Endothelial cell (in vitro differentiated cells): ENCODE measurements around the gene CABP7. TPM values are rescaled to one million over a fixed set of nuclear protein-coding genes. Genes with fewer than 3 reads are reported as not detected.

Experiments
- DNase-seq: peaks from one replicate; pipeline ENCODE4 v3.0.0; 2021; ENCODE audit warnings: low spot score
- H3K27ac Mint-ChIP-seq: one replicate; pipeline ENCODE4 v1.8.0; 2021; ENCODE audit warnings: mixed read lengths, inconsistent platforms; ENCODE audit not compliant: unreplicated experiment
- H3K27me3 Mint-ChIP-seq: one replicate; pipeline ENCODE4 v1.8.0; 2021; ENCODE audit warnings: mild to moderate bottlenecking, moderate library complexity, mixed read lengths, inconsistent platforms; ENCODE audit not compliant: unreplicated experiment
- H3K36me3 Mint-ChIP-seq: one replicate; pipeline ENCODE4 v1.8.0; 2021; ENCODE audit warnings: mild to moderate bottlenecking, low read depth, mixed read lengths, inconsistent platforms; ENCODE audit not compliant: unreplicated experiment
- H3K4me1 Mint-ChIP-seq: one replicate; pipeline ENCODE4 v1.8.0; 2021; ENCODE audit warnings: mild to moderate bottlenecking, mixed read lengths, inconsistent platforms; ENCODE audit not compliant: unreplicated experiment
- H3K4me3 Mint-ChIP-seq: one replicate; pipeline ENCODE4 v1.8.0; 2021; ENCODE audit warnings: mild to moderate bottlenecking, mixed read lengths, inconsistent platforms; ENCODE audit not compliant: unreplicated experiment
- H3K9me3 Mint-ChIP-seq: one replicate; pipeline ENCODE4 v1.8.0; 2021; ENCODE audit warnings: mixed read lengths, inconsistent platforms; ENCODE audit not compliant: unreplicated experiment
- CTCF ChIP-seq: fragments of 200-600 bp; sonication (generic); IDR thresholded peaks from one replicate; pipeline ENCODE4 v1.5.0; 2021; ENCODE audit warnings: antibody characterized with exemption; ENCODE audit not compliant: unreplicated experiment
- total RNA-seq: library from RNA; stranded (reverse); fragmentation: NEBNext Ultra II Directional; extraction: Animal tissue kit (Norgen Biotek cat#: 25700); gene quantifications from one replicate; pipeline ENCODE4 v1.2.1, GENCODE V29; 2021; ENCODE audit not compliant: unreplicated experiment

Gene CABP7
- total RNA-seq, 1 donor from 2014 or later, result not detected

- no peak for TF ChIP-seq CTCF
- Mint-ChIP-seq H3K9me3 (no peaks in the 10 kb centered on the region), H3K27me3 (peaks cover 10% of the 10 kb centered on the region), H3K4me1 (no peaks in the 10 kb centered on the region), H3K36me3 (no peaks in the 10 kb centered on the region), H3K27ac (no peak overlapping the region), H3K4me3 (no peak overlapping the region)
- peak; percentile 91 for DNase-seq
These were observed 2.8 kb upstream of the CABP7 start for GRCh38 chr22:29716814-29717545.

GRCh38 chr22:29717789-29718188 lies 2.0 kb upstream of the CABP7 start:
- no peaks in the 10 kb centered on the region for H3K36me3 Mint-ChIP-seq
- DNase-seq, result no peak
- no peak overlapping the region for H3K27ac Mint-ChIP-seq
- H3K27me3 Mint-ChIP-seq, result peaks cover 12% of the 10 kb centered on the region
- H3K9me3 Mint-ChIP-seq, result no peaks in the 10 kb centered on the region
- TF ChIP-seq CTCF, result no peak
- no peak overlapping the region for H3K4me3 Mint-ChIP-seq
- no peaks in the 10 kb centered on the region for H3K4me1 Mint-ChIP-seq

- Mint-ChIP-seq H3K4me3 (no peak overlapping the region), H3K27me3 (peaks cover 14% of the 10 kb centered on the region), H3K36me3 (no peaks in the 10 kb centered on the region), H3K27ac (no peak overlapping the region), H3K4me1 (no peaks in the 10 kb centered on the region), H3K9me3 (no peaks in the 10 kb centered on the region)
- no peak for TF ChIP-seq CTCF
- DNase-seq, result no peak
These were observed 579 bp upstream of the CABP7 start for GRCh38 chr22:29718949-29719898.

GRCh38 chr22:29720811-29721323 lies 1.1 kb downstream of the CABP7 start:
- H3K9me3 Mint-ChIP-seq, result no peaks in the 10 kb centered on the region
- H3K27me3 Mint-ChIP-seq, result peaks cover 14% of the 10 kb centered on the region
- DNase-seq, result no peak
- no peak for TF ChIP-seq CTCF
- no peaks in the 10 kb centered on the region for H3K36me3 Mint-ChIP-seq
- H3K27ac Mint-ChIP-seq, result no peak overlapping the region
- H3K4me3 Mint-ChIP-seq, result no peak overlapping the region
- H3K4me1 Mint-ChIP-seq, result no peaks in the 10 kb centered on the region
